Epithelial cell of esophagus (primary cell): ENCODE measurements around the gene GRIN2D.

Experiments used
- DNase-seq: peaks from one replicate; pipeline ENCODE4 v3.0.0; 2010; ENCODE audit warnings: low read depth
- H3K4me3 ChIP-seq: 2 replicates; pipeline ENCODE4 v1.5.1; 2011; ENCODE audit warnings: mild to moderate bottlenecking, low read length, control low read depth
- CTCF ChIP-seq: IDR thresholded peaks from 2 replicates; pipeline ENCODE4 v1.5.1; 2011; ENCODE audit warnings: low read depth, mild to moderate bottlenecking, low read length, control low read depth, inconsistent platforms; ENCODE audit not compliant: insufficient read depth; ENCODE audit errors: missing control alignments

Gene GRIN2D

GRCh38 chr19:48436586-48436985 is 43.1 kb downstream of the GRIN2D start:
- TF ChIP-seq CTCF: no peak
- no peak for DNase-seq
- H3K4me3 ChIP-seq: no peak overlapping the region

GRCh38 chr19:48441360-48442050 is 48.0 kb downstream of the GRIN2D start:
- no peak overlapping the region for H3K4me3 ChIP-seq
- no peak for TF ChIP-seq CTCF
- DNase-seq: no peak

DNA sequence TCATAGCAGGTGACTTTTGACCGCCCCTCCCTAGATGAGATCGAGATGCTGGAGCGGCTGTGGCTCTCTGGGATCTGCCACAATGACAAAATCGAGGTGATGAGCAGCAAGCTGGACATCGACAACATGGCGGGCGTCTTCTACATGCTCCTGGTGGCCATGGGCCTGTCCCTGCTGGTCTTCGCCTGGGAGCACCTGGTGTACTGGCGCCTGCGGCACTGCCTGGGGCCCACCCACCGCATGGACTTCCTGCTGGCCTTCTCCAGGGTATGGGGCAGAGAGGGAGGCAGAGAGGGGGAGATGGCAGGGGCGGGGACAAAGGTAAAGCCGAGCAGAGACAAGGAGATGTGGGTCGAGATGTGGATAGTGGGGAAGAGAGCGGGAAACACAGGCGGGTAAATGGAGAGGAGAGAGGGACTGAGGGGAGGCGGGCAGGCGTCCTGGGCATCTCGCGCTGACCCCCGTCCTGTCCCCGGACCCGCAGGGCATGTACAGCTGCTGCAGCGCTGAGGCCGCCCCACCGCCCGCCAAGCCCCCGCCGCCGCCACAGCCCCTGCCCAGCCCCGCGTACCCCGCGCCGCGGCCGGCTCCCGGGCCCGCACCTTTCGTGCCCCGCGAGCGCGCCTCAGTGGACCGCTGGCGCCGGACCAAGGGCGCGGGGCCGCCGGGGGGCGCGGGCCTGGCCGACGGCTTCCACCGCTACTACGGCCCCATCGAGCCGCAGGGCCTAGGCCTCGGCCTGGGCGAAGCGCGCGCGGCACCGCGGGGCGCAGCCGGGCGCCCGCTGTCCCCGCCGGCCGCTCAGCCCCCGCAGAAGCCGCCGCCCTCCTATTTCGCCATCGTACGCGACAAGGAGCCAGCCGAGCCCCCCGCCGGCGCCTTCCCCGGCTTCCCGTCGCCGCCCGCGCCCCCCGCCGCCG is 48.9 kb downstream of the GRIN2D start:
- no peak overlapping the region for H3K4me3 ChIP-seq
- TF ChIP-seq CTCF: no peak

GRCh38 chr19:48443256-48443655 is 49.8 kb downstream of the GRIN2D start:
- H3K4me3 ChIP-seq: no peak overlapping the region
- TF ChIP-seq CTCF: no peak
- peak; percentile 14 for DNase-seq

More for the DNA sequence above, 48.9 kb downstream of the GRIN2D start:
- DNase-seq: no peak
